Measurements from ENCODE around the gene CBLB.
A peak's percentile ranks its signal among the peaks of the same experiment; 100 is the strongest.
"Not testable (repeated sequence)": the region's sequence is repeated elsewhere in the genome, so short reads cannot be mapped to it uniquely, and the experiment has no call there.

Gene CBLB

GRCh38 chr3:105767216-105767615, 101.6 kb downstream of the CBLB start:
- H3K36me3 ChIP-seq (ENCODE audit: control insufficient read depth, insufficient read depth, low read length): peaks cover 10% of the 10 kb centered on the region
- peak overlapping the region; percentile 26 for H3K4me3 ChIP-seq (ENCODE audit: insufficient read depth, low read depth, low read length, poor library complexity, severe bottlenecking)

GRCh38 chr3:105765308-105765639, 103.5 kb downstream of the CBLB start:
- Histone ChIP-seq H3K9me3 (ENCODE audit: control insufficient read depth, low read length) (no peaks in the 10 kb centered on the region), H3K27ac (ENCODE audit: insufficient read depth, low read length, poor library complexity, severe bottlenecking) (peak overlapping the region; percentile 7), H3K36me3 (ENCODE audit: control insufficient read depth, insufficient read depth, low read length) (peaks cover 13% of the 10 kb centered on the region), H3K4me1 (ENCODE audit: control insufficient read depth, insufficient read depth, low read length, poor library complexity, severe bottlenecking) (peaks cover 33% of the 10 kb centered on the region), H3K27me3 (replicated peaks; ENCODE audit: control insufficient read depth, insufficient read depth, low read length, poor library complexity, severe bottlenecking) (no peaks in the 10 kb centered on the region), H3K4me3 (ENCODE audit: insufficient read depth, low read depth, low read length, poor library complexity, severe bottlenecking) (no peak overlapping the region)
- DNase-seq: no peak

More at GRCh38 chr3:105767216-105767615, 101.6 kb downstream of the CBLB start:
- DNase-seq: no peak
- Histone ChIP-seq H3K27me3 (replicated peaks; ENCODE audit: control insufficient read depth, insufficient read depth, low read length, poor library complexity, severe bottlenecking) (no peaks in the 10 kb centered on the region), H3K9me3 (ENCODE audit: control insufficient read depth, low read length) (no peaks in the 10 kb centered on the region), H3K27ac (ENCODE audit: insufficient read depth, low read length, poor library complexity, severe bottlenecking) (no peak overlapping the region), H3K4me1 (ENCODE audit: control insufficient read depth, insufficient read depth, low read length, poor library complexity, severe bottlenecking) (peaks cover 33% of the 10 kb centered on the region)

- peaks cover 15% of the 10 kb centered on the region for H3K36me3 ChIP-seq (ENCODE audit: control insufficient read depth, insufficient read depth, low read length)
- no peak for DNase-seq
- peaks cover 33% of the 10 kb centered on the region for H3K4me1 ChIP-seq (ENCODE audit: control insufficient read depth, insufficient read depth, low read length, poor library complexity, severe bottlenecking)
- H3K27ac ChIP-seq (ENCODE audit: insufficient read depth, low read length, poor library complexity, severe bottlenecking): peak overlapping the region; percentile 7
- H3K4me3 ChIP-seq (ENCODE audit: insufficient read depth, low read depth, low read length, poor library complexity, severe bottlenecking): no peak overlapping the region
- H3K9me3 ChIP-seq (ENCODE audit: control insufficient read depth, low read length): no peaks in the 10 kb centered on the region
- H3K27me3 ChIP-seq (replicated peaks; ENCODE audit: control insufficient read depth, insufficient read depth, low read length, poor library complexity, severe bottlenecking): no peaks in the 10 kb centered on the region
Observed at GRCh38 chr3:105764378-105765307, 104.2 kb downstream of the CBLB start.

DNA sequence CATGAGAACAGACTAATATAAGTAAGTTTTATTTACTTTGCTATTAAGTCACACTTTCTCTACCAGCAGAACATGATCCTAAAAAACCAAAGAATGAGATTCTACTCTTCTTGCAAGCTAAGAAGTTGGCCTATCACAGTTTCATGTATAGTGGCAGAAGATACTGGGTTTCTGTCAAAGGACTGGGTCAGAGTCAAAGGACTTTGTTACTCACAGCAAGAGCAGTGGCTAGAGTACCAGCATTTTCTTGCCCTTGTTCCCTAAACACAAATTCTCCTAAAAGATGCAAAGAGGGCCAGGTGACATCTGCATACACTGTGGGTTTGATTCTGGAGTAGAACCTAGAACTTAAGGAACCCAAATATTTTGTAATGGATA, 105.2 kb downstream of the CBLB start:
- no peak overlapping the region for H3K27ac ChIP-seq (ENCODE audit: insufficient read depth, low read length, poor library complexity, severe bottlenecking)
- peaks cover 20% of the 10 kb centered on the region for H3K36me3 ChIP-seq (ENCODE audit: control insufficient read depth, insufficient read depth, low read length)
- no peak overlapping the region for H3K4me3 ChIP-seq (ENCODE audit: insufficient read depth, low read depth, low read length, poor library complexity, severe bottlenecking)
- peaks cover 33% of the 10 kb centered on the region for H3K4me1 ChIP-seq (ENCODE audit: control insufficient read depth, insufficient read depth, low read length, poor library complexity, severe bottlenecking)
- H3K9me3 ChIP-seq (ENCODE audit: control insufficient read depth, low read length): peaks cover 3% of the 10 kb centered on the region
- DNase-seq: no peak
- no peaks in the 10 kb centered on the region for H3K27me3 ChIP-seq (replicated peaks; ENCODE audit: control insufficient read depth, insufficient read depth, low read length, poor library complexity, severe bottlenecking)

DNA sequence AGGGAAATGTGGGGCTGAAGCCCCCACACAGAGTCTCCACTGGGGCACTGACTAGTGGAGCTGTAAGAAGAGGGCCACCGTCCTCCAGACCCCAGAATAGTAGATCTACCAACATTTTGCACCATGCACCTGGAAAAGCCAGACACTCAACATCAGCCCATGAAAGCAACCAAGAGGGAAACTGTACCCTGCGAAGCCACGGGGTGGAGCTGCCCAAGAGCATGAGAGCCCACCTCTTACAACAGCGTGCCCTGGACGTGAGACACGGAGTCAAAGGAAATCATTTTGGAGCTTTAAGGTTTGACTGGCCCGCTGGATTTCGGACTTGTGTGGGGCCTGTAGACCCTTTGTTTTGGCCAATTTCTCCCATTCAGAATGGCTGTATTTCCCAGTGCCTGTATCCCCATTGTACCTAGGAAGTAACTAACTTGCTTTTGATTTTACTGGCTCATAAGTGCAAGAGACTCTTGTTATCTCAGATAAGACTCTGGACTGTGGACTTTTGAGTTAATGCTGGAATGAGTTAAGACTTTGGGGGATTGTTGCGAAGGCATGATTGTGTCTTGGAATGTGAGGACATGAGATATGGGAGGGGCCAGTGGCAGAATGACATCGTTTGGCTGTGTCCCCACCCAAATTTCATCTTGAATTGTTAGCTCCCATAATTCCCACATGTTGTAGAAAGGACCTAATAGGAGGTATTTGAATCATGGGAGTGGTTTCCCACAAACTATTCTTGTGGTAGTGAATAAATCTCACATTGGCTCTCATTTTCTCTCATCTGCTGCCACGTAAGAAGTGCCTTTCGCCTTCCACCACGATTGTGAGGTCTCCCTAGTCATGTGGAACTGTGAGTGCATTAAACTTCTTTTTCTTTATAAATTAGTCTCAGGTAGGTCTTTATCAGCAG, 105.8 kb downstream of the CBLB start:
- DNase-seq: no peak
- no peak overlapping the region for H3K27ac ChIP-seq (ENCODE audit: insufficient read depth, low read length, poor library complexity, severe bottlenecking)
- peaks cover 33% of the 10 kb centered on the region for H3K4me1 ChIP-seq (ENCODE audit: control insufficient read depth, insufficient read depth, low read length, poor library complexity, severe bottlenecking)

GRCh38 chr3:105762214-105762613, 106.6 kb downstream of the CBLB start:
- not testable (repeated sequence) for H3K9me3 ChIP-seq (ENCODE audit: control insufficient read depth, low read length); H3K27ac ChIP-seq (ENCODE audit: insufficient read depth, low read length, poor library complexity, severe bottlenecking)
- H3K4me1 ChIP-seq (ENCODE audit: control insufficient read depth, insufficient read depth, low read length, poor library complexity, severe bottlenecking): peaks cover 28% of the 10 kb centered on the region

More for the DNA sequence above, 105.8 kb downstream of the CBLB start:
- no peaks in the 10 kb centered on the region for H3K27me3 ChIP-seq (replicated peaks; ENCODE audit: control insufficient read depth, insufficient read depth, low read length, poor library complexity, severe bottlenecking)
- H3K4me3 ChIP-seq (ENCODE audit: insufficient read depth, low read depth, low read length, poor library complexity, severe bottlenecking): no peak overlapping the region
- peaks cover 3% of the 10 kb centered on the region for H3K9me3 ChIP-seq (ENCODE audit: control insufficient read depth, low read length)
- peaks cover 24% of the 10 kb centered on the region for H3K36me3 ChIP-seq (ENCODE audit: control insufficient read depth, insufficient read depth, low read length)

GRCh38 chr3:105759442-105760078, 109.3 kb downstream of the CBLB start:
- Histone ChIP-seq H3K36me3 (ENCODE audit: control insufficient read depth, insufficient read depth, low read length) (peaks cover 24% of the 10 kb centered on the region), H3K4me1 (ENCODE audit: control insufficient read depth, insufficient read depth, low read length, poor library complexity, severe bottlenecking) (peaks cover 18% of the 10 kb centered on the region), H3K27ac (ENCODE audit: insufficient read depth, low read length, poor library complexity, severe bottlenecking) (no peak overlapping the region), H3K4me3 (ENCODE audit: insufficient read depth, low read depth, low read length, poor library complexity, severe bottlenecking) (no peak overlapping the region), H3K9me3 (ENCODE audit: control insufficient read depth, low read length) (peaks cover 3% of the 10 kb centered on the region), H3K27me3 (replicated peaks; ENCODE audit: control insufficient read depth, insufficient read depth, low read length, poor library complexity, severe bottlenecking) (no peaks in the 10 kb centered on the region)
- no peak for DNase-seq

More at GRCh38 chr3:105762214-105762613, 106.6 kb downstream of the CBLB start:
- not testable (repeated sequence) for DNase-seq; H3K27me3 ChIP-seq (replicated peaks; ENCODE audit: control insufficient read depth, insufficient read depth, low read length, poor library complexity, severe bottlenecking); H3K4me3 ChIP-seq (ENCODE audit: insufficient read depth, low read depth, low read length, poor library complexity, severe bottlenecking)
- H3K36me3 ChIP-seq (ENCODE audit: control insufficient read depth, insufficient read depth, low read length): peaks cover 24% of the 10 kb centered on the region

- H3K4me1 ChIP-seq (ENCODE audit: control insufficient read depth, insufficient read depth, low read length, poor library complexity, severe bottlenecking): peaks cover 19% of the 10 kb centered on the region
- no peak overlapping the region for H3K4me3 ChIP-seq (ENCODE audit: insufficient read depth, low read depth, low read length, poor library complexity, severe bottlenecking)
- H3K27me3 ChIP-seq (replicated peaks; ENCODE audit: control insufficient read depth, insufficient read depth, low read length, poor library complexity, severe bottlenecking): no peaks in the 10 kb centered on the region
- no peak for DNase-seq
- peaks cover 24% of the 10 kb centered on the region for H3K36me3 ChIP-seq (ENCODE audit: control insufficient read depth, insufficient read depth, low read length)
- H3K27ac ChIP-seq (ENCODE audit: insufficient read depth, low read length, poor library complexity, severe bottlenecking): no peak overlapping the region
- H3K9me3 ChIP-seq (ENCODE audit: control insufficient read depth, low read length): peaks cover 3% of the 10 kb centered on the region
Observed at GRCh38 chr3:105758451-105758850, 110.4 kb downstream of the CBLB start.

DNA sequence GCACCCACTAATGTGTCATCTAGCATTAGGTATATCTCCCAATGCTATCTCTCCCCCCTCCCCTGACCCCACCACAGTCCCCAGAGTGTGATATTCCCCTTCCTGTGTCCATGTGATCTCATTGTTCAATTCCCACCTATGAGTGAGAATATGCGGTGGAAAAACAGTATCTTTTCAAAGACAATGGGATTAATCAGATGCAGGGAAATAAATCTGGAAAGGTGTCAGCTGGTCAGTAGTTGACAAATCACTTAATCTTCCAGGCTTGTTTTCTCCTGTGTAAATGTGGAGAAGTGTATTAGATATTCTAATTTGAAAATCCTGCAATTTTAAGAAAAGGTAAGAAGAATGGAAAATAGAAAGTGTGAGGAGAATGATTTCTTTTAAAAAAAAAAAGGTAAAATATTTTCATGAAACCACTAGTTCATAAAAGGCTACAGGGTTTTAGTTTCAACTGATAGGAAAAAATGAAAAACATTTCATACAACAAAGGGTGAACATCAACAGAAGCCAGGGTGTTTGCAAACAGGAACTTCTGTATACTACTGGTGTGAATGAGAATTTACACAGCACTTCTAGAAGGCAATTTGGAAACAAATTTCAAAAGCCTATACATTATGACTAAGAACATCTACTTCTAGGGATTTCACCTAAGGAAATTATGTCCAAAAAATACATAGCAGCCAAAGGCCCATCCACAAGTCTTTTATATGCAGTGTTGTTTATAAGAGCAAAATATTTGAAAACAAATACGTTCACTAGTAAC, 113.5 kb downstream of the CBLB start:
- Histone ChIP-seq H3K27ac (ENCODE audit: insufficient read depth, low read length, poor library complexity, severe bottlenecking) (peak overlapping the region; percentile 3), H3K4me1 (ENCODE audit: control insufficient read depth, insufficient read depth, low read length, poor library complexity, severe bottlenecking) (peaks cover 41% of the 10 kb centered on the region), H3K9me3 (ENCODE audit: control insufficient read depth, low read length) (peaks cover 3% of the 10 kb centered on the region), H3K27me3 (replicated peaks; ENCODE audit: control insufficient read depth, insufficient read depth, low read length, poor library complexity, severe bottlenecking) (no peaks in the 10 kb centered on the region), H3K36me3 (ENCODE audit: control insufficient read depth, insufficient read depth, low read length) (peaks cover 10% of the 10 kb centered on the region), H3K4me3 (ENCODE audit: insufficient read depth, low read depth, low read length, poor library complexity, severe bottlenecking) (no peak overlapping the region)
- DNase-seq: no peak
